ENCODE results near the gene IMMT.
"Not testable (repeated sequence)": the region's sequence is repeated elsewhere in the genome, so short reads cannot be mapped to it uniquely, and the experiment has no call there.

The IMMT gene

DNA sequence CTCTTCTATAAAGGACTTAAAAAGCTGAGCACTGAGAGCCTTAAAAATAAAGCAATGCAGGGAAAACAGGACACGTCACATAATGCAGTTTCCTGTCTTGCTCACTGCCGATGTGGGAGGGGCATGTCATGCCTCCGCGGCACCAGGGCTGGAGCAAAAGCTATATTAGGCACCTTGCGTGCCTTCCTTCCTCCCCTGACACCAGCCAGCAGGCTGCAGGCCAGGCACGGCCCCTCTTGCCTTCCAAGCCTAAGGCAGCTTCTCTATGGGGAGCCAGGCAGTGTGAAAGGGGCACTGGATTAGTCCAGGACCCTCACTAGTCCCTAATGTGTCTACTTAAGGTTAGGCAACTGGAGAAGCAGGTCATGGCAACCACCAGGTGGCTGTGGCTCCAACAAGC lies 30.3 kb upstream of the IMMT start:
- DNase-seq: no peak

DNA sequence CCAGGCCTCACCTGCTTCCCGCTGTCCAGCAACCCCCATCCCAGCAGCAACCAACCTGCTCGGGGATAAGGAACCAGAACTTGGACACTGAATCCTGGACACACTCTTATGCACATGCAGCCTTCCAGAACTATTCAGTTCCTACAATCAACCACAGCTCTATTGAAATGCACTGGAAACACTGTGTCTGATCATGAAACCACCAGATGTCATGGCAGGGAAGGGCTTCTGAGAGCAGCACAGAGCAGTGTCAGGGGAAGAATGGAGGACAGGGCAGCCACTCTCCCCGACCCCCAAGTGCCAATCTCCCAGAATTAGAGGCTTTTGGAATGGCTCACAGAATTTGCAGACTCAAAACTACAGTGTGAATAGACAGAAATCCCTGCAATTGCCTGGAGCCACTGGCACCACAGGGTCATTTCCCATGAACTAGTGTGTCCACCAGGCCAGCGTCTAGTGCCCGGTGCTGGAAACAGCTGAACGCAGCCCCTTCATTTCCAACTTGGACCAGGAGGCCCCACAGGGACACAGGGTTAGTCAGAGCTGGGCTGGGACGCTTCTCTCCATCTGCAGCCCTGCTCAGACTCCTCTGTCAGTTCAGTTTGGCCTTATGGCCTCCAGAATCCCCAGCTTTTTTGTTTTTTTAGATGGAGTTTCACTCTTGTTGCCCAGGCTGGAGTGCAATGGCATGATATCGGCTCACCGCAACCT lies 29.5 kb upstream of the IMMT start:
- DNase-seq: no peak

DNA sequence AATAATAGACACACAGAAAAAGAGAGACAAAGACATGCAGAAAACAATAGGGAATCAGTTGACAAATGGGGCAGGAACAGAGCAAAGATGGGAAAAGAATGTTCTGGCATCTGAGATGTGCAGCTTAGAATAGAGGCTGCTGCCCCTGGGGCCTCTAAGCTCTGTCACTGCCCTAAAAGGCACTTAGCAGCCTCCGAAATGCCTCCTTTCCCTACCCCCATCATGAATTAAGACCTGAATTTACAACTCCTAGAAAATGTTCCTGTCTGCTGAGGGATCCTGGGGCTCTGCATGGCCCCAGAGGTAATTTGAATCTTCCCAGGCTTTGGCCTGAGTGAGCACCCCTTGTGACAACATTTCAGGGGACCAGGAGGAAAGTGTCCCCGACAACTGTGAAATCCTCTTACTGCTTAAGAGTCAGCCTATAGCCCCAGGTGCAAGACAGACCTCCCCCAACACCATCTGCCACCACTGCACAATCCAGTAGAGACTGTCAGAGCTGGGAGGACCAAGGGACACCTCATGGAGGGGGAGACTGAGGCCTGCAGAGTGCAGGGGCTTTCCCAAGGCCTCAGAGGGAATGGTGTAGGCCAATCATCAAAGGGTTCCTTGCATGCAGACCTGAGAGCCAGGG lies 28.8 kb upstream of the IMMT start:
- no peak for DNase-seq

DNA sequence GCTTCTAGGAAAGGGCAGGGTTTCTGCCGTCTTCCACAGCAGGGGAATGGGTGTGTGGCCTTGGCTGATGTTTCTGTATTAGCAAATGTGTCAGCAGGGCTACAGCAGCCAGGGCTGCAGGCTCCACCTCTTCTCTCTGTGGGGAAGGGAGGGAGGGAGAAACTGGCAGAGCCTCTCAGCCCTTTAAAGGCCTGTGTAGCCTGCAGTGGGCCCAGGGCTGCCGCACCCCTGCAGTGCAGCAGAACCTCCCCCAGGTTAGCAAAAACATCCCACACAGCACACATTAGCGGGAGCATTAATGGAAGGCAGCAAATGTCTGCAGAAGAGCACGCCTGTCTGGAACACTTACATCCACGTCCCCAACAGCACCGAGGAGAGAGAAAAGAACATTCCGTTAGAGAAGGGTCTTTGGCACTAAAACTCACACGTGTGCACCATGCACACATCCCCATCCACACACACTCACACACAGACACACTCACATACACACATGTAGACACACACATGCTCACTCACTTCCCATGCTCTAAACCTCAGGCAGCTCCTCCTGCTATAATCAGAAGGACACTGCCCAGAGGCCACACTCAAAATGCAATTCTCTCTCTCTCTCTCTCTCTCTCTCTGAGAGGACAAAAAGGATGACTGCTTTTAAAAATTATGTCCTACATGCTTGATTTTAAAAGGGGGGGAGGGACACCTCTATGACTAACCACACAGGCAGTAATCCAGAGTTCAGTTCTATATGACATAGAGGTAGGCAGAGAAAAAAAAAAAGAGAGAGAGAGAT lies 28.1 kb upstream of the IMMT start:
- DNase-seq: no peak

DNA sequence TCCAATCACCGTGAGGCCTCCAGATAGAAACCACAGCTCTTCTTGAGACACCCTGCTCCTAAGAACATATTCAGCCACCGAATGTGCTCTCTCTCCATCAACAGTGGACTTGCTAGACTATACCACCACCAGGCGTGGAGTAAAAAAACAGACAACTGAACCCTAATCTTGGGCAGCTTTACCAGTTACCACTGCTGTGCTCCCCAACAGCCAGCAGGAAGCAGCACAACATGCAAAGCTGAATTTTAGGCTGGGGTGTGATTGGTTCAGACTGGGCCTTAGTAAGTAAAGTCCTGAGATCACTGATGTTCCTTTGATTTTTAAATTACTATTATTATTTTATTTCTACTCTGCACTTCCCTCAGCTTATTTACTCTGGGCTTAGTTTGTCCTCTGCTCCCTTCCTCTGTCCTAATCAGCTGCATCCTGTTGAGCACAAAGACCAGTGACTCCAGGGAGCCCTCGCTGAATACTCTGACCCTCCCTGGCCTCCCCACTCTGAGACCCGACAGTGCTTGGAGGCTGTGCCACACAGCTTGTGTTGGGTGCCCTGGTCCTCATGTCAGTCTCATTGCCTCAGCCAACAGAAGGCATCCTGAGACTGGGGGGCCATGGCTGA lies 25.9 kb upstream of the IMMT start:
- peak; percentile 13 to 45 for DNase-seq

DNA sequence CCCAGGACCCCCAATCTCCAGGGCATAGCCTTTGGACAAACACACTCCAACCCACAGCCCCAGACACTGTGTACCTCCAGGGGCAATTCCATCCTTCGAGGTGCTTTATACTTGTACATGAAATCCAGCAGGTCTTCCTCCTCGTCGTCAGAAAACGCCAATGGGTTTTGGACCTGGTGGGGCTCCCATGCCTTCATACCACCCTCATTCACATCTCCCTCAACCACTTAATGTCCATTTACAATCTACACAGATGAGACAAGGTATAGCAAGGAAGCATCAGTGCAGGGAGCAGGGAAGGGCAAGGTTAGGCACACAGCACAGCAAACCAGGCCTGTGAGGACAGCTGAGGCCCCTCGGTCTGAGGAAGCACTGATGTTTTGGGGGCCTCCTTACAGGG lies 24.6 kb upstream of the IMMT start:
- no peak for DNase-seq

DNA sequence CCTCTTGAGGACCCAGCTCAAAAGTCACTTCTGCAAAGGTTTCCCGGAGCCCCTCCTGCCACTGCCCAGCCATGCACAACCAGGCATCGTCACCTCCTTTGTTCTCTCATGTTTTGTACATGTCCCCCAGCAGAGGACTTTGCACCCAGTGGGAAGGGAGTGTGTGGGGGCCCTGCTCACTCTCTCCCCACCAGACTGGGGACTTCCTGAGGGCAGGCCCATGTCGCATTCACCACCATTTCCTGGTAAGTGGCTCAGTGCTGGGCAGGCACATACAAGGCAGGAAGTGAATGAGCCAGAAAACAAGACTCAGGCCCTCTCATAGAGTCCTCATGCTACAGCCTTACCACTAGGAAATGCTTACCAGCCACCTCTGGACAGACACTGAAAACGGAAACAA lies 22.9 kb upstream of the IMMT start:
- no peak for DNase-seq

DNA sequence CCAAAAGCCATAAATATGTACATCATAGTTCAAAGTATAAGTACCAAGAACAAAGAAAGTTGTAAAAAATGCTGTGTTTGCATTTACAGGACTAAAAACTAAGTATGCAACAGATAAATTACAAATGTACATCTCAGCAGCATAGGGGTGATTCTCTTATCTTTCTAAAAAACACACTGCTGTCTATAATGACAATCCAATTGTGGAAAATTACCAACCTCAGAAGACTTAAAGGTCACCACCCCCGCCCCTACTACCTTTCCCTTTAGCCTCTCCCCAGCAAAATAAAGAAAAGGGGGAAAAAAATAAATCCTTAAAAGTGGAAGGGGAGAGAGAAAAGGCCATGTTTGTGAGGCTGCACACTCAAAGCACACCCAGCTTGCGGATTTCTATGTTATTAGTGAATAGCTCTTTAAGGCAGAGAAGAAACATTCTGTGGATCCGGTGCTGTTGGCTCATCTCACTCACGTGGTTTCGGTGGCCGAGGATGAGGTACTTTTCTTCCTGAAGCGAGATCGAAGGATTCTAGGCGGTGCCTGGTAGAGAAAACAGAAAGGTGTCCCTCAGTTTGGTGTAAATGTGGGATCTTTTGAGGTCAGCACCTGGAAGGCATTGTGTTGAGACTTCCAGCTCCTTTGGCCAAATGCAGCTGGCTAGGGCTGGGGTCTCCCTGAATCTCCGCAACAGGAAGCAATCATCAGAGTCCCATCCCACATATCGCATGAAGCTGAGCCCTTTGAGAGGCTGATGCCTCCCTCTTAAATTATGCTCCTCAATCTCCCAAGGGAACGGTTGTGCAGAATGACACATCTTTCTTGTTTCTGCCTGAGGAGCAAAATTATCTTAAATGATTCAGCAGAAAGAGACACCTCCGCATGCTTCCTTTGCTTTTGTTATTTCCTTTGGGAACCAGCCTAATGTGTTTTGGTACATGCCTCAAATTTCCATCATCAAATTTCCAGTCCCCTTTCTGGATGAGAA lies 21.6 kb upstream of the IMMT start:
- DNase-seq: no peak

DNA sequence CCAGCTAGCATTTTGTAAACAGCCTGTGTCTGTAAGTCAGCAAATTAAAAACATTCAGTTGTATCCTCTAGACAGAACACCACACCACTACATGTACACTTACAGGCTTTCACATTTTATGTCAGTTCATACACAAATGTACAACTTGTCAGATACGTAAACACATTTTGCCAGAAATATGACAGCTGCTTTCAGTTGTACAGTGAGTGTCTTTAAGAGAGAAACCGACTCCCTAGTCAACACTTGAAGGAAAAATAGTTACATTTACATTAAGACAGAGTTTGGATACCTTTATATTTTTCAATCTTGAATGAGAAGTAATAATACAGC lies 19.2 kb upstream of the IMMT start:
- DNase-seq: no peak

DNA sequence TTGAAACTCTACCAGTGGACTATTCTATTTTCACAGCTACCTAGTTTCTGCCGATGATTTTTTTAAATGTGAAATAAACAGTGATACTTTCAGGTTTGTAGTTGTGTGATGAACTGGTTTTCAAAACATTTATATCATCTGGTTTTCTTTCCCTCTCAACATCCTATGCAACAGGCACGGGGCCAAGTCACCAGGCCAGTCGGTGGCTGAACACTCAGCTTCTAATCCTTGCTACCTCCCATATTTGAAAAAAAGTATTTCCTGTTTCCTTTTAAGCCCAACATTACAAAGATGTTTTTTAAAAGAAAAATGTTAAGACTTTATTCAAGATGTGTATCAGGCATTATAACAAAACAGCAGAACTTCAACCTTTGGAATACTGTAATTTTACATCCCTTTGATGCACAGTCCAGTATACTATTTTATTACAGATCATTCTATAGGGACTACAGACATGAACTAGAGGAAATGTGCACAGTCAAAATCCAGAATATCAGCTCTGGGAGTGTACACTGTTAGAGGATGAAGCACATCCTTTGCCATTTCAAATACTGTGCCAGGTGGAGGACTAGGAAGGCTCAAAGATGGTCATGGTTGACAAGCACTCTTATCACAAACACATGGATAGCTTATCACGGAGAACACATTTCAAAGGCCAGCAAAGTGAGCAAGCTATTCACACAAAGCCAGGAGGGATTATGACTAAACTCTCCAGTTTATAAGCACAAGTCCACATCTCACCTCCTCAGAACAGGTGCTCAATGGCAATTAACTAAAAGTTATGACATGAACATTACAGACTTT lies 18.6 kb upstream of the IMMT start:
- DNase-seq: no peak

DNA sequence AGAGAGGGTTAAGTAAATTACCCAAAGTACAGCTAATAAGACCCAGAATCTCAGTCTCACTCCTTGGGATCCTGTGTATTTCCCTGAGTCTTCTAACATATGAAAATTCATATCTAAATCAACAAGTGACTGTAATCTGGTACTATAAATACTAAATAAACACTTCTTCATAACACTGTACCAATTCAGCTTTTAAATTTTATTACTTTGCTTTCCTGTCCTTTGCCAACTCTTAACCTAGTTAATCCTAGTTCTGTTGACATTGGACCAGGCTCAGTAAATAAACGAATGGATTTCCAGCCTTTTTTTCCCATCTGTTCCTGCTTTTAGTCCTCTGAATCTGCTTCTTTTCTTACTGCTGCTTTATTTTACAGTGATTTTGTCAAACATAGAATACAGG lies 17.8 kb upstream of the IMMT start:
- no peak for DNase-seq

DNA sequence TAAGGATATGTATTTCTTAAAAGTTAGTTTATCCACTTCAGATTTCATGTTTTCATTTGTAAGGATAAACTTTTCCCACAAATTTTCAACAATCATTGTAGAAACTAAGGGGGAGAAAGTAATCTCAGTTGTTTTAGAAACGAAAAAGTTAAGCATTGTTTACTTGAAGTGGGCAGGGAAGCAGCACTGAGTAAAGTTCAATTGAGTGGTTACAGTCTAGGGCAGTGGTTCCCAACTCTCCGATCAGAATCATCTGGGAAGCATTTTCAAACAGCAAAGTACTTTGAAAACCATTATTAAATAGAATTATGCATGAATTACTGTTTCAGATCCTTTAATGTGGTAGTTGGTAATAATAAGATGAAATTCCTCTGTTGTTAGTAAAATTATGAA lies 16.5 kb upstream of the IMMT start:
- DNase-seq: no peak

DNA sequence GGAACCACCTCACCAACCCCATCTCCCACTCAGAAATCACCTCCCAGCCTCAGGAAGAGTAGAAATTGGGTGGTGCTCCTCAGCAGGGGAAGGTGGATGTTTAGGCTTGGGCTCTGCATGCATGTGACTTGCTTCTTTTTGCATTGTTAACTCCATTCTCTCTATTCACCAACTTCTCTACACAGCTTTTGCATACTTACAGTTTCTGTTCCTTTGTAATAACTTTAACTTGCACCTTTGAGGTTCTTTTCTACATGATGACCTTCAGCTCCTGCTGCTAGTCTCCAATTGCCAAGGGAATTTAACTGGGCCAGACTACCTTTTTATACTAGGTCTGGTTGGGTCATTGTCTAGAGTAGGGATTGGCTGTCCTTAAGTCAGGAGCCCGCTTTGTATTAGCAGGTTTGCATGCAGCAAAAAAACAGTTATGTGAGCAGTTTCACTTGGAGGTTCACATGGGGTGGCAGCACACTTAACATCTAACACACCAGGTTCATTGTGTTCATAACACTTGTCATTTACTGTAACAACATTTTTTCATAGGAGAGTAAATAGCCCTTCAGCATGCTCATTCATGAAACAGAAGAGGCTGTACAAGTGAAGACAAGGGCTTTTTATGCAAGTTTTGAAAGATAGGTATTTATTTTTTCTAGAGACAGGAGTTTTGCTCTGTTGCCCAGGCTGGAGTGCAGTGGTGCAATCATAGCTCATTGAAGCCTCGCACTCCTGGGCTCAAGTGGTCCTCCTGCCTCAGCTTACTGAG lies 16.0 kb upstream of the IMMT start:
- DNase-seq: no peak

DNA sequence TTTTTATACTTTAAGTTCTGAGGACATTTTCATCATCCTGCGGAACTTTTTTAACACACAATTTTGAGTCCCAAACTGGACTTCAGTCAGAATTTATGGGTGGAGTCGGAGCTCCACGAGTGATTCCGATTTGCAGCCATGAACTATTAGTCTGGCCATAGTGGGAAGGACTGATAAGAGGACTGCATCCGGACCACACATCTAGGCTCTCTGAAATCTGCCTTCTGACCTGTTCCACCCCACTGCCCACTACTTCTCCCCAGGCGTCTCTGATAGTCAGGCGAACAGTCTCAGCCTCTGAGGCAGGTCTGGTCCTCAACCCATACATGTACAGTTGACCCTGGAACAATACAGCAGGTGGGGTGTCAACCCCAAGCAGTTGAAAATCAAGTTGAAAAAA lies 9.2 kb upstream of the IMMT start:
- DNase-seq: no peak

DNA sequence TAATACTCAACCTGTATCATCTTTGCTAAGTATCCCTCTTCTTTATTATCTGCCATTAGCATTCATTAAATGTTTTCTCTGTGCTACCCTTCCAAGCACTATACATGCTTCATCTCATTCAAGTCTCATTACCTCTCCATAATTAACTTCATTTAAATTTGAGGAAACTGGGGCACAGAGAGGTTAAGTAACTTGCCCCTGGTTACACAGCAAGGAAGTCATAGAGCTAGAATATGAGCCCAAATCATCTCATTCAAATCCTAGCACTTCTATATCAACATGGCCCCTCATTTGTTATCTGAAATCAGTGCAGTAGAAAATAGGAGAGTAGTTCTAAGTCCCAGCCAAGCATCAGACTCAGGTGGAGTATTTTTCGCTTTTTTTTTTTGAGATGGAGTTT lies 8.4 kb upstream of the IMMT start:
- no peak for DNase-seq

DNA sequence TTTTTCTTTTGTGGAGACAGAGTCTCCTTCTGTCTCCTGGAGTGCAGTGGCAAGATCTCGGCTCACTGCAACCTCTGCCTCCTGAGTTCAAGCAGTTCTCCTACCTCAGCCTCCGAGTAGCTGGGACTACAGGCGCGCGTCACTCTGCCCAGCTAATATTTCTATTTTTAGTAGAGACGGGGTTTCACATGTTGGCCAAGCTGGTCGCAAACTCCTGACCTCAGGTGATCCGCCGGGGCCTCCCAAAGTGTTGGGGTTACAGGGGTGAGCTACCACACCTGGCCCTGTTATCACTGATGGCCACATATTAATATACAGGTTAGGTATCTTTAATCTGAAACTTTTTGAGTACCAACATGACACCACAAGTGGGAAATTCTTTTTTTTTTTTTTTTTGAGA lies 7.4 kb upstream of the IMMT start:
- no peak for DNase-seq

DNA sequence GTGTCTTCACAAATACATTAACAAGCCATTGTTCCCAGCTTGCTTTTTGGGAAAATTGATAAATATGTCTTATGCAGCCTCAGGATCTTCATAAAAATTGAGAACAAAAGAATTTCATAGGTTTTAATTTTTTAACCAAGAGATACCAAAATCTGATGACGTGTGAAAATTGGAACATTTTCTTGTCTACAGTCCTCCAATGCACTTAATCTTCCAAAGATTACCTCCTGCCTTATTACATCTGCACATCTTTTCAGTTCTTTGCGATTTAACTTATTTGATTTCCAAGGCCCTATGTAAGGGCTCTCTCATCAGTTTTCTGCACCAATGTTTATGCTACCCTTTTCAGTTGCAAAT lies 7.1 kb upstream of the IMMT start:
- no peak for DNase-seq

DNA sequence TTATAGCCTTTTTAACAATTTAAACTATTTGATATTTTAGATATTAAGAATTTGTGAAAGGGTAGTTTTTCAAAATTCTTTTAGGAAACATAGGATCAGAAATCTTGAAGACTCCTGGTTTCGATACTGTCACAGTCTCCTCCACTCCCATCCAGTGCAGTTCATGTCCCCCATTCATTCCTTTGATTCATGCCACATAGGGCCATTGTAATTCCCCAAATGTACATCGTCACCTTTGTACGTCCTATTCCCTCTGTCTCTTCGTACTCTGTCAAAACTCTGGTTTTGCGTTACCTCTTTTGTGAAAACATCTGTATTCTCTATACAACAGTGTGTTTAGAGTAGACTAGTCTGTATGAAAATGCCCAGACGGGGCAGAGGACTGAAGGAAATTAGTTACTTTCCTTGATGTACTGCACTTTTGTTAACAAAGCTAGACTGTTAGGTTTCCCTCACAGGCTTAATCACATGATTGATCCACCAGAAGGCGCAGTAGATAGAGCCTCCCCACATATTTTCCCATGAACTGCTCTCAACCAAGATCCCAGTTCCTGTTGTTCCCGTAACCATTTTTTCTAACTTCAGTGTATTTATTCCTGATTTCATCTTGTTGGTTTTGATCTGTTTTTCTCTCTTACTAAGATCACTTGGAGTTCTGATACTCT lies 6.5 kb upstream of the IMMT start:
- no peak for DNase-seq

DNA sequence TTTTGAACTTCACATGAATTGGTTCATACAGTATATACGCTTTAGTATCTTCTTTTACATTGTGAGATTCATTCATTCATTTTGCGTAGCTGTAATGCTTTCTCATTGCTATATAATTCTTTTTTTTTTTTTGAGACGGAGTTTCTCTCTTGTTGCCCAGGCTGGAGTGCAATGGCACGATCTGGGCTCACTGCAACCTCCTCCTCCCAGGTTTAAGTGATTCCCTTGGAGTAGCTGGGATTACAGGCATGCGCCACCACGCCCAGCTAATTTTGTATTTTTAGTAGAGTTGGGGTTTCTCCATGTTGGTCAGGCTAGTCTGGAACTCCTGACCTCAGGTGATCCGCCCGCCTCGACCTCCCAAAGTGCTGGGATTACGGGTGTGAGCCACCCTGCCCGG lies 5.3 kb upstream of the IMMT start:
- not testable (repeated sequence) for DNase-seq

DNA sequence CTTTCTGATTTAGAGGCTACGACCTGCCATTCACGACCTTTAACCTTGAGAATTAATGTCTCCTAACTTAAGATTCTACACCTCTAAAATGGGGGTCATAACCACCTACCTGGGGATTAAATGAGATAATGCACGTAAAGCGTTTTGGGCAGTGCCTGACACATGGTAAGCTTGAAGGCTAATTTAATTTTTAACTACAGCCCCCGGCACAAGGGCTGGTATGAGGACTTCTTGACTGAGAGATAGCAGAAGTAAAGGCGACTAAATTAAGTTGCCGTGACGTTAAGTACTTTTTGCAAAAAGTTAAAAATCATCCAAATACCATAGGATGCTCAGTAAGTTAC lies 4.5 kb upstream of the IMMT start:
- DNase-seq: no peak

All from SW 1271 (cell line).